ENCODE results near the gene SCT.
A peak's percentile ranks its signal among the peaks of the same experiment; 100 is the strongest.

The SCT gene

GRCh38 chr11:609341-609811 is 17.6 kb downstream of the SCT start:
- DNase-seq (ENCODE audit: low spot score), result no peak

DNA sequence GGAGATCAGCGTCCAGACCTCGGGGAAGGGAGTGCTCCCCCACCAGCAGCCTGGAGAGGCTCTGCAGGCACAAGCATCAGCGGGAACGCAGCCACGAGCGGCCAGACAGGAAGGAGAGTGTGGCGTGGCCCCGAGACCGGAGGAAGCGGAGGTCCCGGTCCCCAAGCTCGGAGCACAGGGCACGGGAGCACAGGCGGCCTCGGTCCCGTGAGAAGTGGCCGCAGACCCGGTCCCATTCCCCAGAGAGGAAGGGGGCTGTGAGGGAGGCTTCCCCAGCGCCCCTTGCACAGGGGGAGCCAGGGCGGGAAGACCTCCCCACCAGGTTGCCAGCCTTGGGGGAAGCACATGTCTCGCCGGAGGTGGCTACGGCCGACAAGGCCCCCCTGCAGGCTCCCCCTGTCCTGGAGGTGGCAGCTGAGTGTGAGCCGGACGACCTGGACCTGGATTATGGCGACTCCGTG is 18.2 kb downstream of the SCT start:
- DNase-seq (ENCODE audit: low spot score), result no peak

GRCh38 chr11:607971-608659 is 18.9 kb downstream of the SCT start:
- DNase-seq (ENCODE audit: low spot score), result no peak

GRCh38 chr11:607020-607780 is 19.8 kb downstream of the SCT start:
- no peak for DNase-seq (ENCODE audit: low spot score)

GRCh38 chr11:606245-606644 is 20.7 kb downstream of the SCT start:
- peak; percentile 17 for DNase-seq (ENCODE audit: low spot score)

DNA sequence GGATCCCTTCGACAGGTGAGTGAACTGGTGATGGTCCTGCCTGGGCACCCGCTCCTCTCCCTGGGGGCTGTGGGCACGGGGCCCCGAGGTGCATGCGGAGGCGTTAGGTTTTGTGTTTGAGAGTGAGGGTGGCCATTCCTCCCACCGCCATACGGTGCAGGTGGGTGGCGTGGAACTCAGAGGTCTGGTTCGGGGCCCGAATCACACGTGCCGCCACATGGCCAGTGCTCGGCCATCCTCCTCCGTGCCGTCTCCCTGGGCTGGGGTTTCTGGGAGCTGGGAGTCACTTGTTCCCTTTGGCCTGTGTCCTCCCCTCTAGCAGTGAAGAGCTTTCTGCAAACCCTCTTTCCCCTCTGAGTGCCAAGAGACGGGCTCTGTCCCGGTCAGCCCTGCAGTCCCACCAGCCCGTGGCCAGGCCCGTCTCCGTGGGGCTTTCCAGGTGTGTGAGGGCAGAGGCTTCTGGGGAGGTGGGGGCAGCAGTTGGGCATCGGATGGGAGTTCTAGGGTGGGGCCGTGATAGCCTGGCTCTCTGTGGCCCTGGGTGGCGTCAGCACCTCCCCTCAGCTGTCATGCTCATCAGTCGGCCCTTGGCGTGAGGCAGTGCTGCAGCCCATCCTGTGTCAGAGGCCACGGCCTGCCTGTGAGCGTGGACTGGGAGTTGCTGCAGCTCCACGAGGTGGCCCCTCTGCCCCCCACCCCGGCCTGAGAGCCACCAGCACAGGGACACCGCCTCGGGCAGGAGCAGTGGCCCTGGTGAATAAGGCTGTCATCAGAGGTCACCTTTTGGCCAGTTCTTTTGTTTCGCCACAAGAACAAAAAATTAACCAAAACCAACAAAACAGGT is 21.5 kb downstream of the SCT start:
- DNase-seq (ENCODE audit: low spot score), result no peak

GRCh38 chr11:603154-603553 is 23.8 kb downstream of the SCT start:
- no peak for DNase-seq (ENCODE audit: low spot score)

DNA sequence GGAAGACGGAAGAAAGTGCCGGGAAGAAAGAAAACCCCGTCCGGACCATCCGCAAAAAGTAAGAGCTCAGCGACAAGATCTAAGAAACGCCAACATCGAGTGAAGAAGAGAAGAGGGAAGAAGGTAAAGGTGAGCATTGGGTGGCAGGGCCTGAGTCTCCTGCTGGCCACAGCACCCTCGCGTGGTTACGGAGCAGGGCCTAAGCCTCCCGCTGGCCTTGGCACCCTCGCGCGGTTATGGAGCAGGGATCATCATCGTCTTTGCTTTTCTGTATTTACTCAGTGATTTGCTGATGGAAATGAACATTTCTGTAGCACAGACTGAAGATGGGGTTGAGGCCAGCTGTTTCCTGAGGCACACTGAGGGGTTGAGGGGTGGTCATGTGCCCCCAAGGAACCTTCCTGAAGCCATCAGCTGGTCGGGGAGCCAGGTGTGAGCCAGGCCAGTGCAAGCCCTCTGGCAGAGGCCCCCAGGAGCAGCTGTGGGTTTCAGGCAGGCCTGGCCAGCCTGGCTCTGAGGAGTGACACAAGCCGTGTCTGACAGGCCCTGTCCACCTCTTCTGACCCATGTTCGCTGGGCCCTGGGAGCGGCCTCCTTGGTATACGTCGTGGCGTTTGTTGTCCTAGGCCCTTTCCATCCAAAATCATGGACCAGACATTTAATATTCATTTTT is 25.3 kb downstream of the SCT start:
- no peak for DNase-seq (ENCODE audit: low spot score)

- DNase-seq (ENCODE audit: low spot score), result no peak
Measured at GRCh38 chr11:598005-598680, 28.8 kb downstream of the SCT start.

DNA sequence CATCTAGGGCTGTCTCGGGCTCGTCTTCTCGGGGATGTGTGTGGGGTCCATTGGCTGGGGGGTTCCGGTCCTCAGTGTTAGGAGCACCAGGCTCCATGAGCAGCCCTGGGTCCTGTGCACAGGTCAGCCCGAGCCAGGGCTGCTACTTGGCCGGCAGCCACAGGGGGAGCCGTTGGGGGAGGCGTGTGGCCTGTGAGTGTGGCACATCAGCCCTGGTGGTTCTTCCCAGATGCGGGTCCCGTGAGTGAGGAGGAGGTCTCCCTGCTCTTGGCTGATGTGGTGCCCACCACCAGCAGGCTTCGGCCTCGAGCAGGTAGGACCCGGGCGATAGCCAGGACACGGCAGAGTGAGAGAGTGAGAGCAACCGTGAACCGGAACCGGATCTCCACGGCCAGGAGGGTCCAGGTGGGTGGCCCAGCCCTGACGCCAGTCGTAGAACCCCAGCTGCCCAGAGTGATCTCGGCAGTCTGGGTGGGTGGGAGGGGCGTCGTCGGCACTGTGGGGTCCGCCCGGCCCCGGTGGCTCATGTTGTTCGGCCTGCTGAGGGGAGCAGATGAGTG is 29.7 kb downstream of the SCT start:
- no peak for DNase-seq (ENCODE audit: low spot score)

DNA sequence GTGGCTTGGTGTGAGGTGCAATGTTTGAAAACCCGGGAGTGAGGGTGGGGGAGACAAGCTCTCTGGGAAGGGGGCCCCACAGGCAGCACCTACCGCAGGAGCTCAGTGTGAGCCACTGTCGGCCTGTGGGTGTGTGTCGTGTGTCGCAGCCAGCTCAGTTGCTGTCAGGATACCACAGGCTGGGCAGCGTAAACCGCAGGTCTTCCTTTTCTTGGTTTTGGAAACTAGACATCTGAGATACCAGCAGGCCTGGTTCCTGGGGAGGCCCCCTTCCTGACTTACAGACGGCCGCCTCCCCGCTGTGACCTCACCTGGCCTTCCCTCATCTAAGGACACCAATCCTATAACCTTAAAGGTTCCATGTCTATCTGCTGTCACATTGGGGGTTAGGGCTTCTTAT is 30.6 kb downstream of the SCT start:
- no peak for DNase-seq (ENCODE audit: low spot score)

DNA sequence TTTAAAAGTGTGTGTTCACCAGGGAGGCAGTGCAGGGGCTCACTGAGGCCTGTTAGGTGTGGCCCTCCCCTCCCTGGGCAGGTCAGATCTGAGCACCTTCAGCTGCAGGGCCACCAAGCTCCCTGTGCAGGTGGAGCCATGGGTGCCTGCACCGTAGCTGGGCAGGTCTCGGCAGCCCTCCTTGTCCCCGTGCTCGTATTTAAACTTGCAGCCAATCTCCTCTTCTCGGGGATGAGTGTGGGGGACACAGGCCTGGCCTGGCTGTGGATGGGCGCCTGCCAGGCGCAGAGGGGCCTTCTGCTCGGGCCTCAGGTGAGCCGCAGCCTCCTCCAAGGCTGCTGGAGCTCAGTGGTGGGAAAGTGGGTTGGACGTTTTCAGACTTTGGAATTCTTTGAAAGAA is 31.6 kb downstream of the SCT start:
- DNase-seq (ENCODE audit: low spot score), result no peak

- no peak for DNase-seq (ENCODE audit: low spot score)
Measured at GRCh38 chr11:593347-593746, 33.6 kb downstream of the SCT start.

GRCh38 chr11:592918-593317 is 34.1 kb downstream of the SCT start:
- no peak for DNase-seq (ENCODE audit: low spot score)

DNA sequence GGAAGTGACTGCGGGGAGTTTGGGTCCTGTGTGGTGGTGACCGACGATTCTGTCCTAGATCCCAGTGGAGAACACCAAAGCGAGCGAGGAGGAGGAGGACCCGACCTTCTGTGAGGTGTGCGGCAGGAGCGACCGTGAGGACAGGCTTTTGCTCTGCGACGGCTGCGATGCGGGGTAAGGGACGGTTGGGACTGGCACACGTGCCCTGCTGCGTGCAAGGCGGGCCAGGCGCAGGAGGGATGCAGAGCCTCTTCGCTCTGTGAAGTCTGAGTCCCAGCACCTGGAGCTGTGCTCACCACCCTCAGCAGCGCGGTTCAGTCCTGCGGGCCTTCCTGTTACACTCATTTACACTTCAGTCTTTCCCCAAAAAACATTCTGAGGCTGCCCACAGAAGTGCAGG is 34.5 kb downstream of the SCT start:
- no peak for DNase-seq (ENCODE audit: low spot score)

GRCh38 chr11:590997-591396 is 36.0 kb downstream of the SCT start:
- no peak for DNase-seq (ENCODE audit: low spot score)

GRCh38 chr11:589798-590197 is 37.2 kb downstream of the SCT start:
- no peak for DNase-seq (ENCODE audit: low spot score)

DNA sequence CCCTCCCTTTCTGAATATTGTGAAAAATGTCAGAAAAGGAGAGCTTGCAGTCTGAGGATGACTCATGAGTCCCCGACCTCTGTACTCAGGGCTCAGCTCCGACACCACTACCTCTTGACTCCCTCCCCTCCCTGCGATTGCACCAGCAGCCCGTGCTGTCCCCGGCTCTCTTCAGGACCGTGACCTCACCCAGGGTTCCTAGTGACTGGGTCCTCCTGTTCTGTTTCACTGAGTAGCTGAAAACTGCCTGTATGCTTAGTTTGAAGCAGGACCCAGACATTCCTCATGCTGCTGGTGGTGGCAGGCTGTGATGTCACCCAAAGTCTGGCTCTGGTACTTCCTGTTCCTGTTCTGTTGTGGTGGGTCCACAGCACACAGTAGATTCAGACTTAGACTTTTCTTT is 39.0 kb downstream of the SCT start:
- DNase-seq (ENCODE audit: low spot score), result no peak

DNA sequence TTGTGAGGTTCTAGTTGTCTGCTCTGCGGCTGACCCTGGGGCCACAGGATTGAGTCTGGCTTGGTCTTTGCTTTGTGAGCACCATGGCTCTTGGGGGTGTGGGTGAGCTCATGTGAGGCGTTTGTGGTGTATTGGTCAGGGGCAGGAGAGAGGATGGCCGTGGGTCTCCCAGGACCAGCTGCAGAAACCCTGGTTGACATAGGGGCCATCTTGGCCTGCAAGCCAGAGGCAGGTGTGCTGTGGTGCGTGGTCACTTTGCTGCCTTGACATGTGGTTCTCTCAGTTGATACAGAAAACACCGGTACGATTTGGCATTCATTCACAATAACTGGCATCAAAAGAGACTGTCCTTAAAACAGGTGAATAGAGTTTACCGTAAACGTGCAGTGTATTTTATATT is 39.4 kb downstream of the SCT start:
- no peak for DNase-seq (ENCODE audit: low spot score)

DNA sequence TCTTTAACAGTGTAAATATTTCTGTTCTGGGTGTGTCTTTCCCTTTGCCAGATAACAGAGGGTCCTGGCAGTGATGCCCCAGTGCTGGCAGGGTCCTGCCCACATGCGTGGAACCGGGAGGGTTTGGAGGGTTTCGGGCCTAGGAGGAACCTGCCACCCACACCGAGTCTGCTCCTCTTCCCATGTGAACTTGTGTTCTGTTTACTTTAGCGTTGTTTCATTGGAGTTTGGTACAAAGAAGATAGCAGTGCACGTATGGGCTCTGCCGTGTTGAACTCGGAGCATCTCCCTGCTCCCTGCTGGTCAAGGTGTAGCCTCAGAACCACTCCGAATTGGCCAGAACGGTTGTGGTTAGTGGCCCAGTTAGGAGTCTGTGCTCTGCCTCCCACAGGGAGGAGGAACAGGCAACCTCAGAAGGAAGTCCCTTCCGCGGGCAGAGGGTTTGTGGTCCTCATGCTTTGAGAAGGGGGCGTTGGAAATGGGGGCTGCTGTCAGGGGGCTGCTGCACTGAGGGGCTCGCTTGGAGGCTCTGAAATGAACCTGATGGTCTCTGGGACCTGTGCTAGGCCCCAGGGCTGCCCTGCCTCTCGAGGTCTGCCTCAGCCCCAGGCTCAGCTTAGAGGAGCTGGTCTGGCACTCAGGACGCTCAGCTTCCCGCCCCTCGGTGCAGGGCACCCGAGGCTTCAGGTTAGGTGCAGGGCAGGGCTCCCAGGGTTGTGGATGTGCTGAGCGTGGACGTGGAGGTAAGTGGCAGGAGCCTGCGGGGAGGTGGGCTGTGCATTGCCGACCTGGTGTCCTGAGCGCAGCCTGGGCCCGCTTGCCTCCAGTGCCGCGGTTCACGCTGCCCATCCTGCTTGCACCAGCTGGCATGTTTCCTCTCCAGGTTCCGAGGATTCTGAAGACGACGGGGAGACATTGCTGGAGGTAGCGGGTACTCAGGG is 40.3 kb downstream of the SCT start:
- no peak for DNase-seq (ENCODE audit: low spot score)

All from pons (tissue), 1 donor.